SK-N-SH (cell line): Measurements from ENCODE around the gene ARHGAP26. TPM values are rescaled to one million over a fixed set of nuclear protein-coding genes. Genes with fewer than 3 reads are reported as not detected.

Experiments
- CTCF ChIA-PET: fragments of 300-600, 350-600 bp; formaldehyde crosslinking; extraction: SDS; loops from one replicate; lab custom pipeline; 2021; lab: Yijun Ruan, JAX
- POLR2A ChIA-PET: fragments of 350-600 bp; sonication (Branson Sonifier 250); formaldehyde crosslinking; extraction: SDS; loops from one replicate; lab custom pipeline; 2020; ENCODE audit warnings: antibody characterized with exemption, inconsistent platforms; lab: Yijun Ruan, JAX
- DNase-seq: peaks from one replicate; pipeline ENCODE4 v3.0.0; 2012
- H2AFZ ChIP-seq: fragments of 200-600 bp; sonication (generic); 2 replicates; pipeline ENCODE4 v1.8.1; 2016; ENCODE audit warnings: antibody characterized with exemption, mild to moderate bottlenecking, low read depth
- H3F3A ChIP-seq: fragments of 200-600 bp; sonication (generic); replicated peaks from 2 replicates; pipeline ENCODE3; 2016; ENCODE audit warnings: antibody characterized with exemption, mild to moderate bottlenecking; ENCODE audit not compliant: insufficient read depth
- H3K27ac ChIP-seq, 2 experiments: fragments of 200-500 bp in 1 of 2; fragments of 200-600 bp in 1 of 2; sonication (Bioruptor generic) in 1 of 2; sonication (generic), shearing (Covaris generic) in 1 of 2; 2 replicates each; pipeline versions ENCODE4 v1.5.1 to v1.6.1; 2014 to 2016; ENCODE audit warnings: low read depth in 2 of 2, inconsistent platforms in 1 of 2, low read length in 1 of 2, mild to moderate bottlenecking in 1 of 2, mixed read lengths in 1 of 2
- H3K27me3 ChIP-seq: fragments of 200-600 bp; sonication (generic), shearing (Covaris generic); 2 replicates; pipeline ENCODE4 v1.6.1; 2016; ENCODE audit warnings: mixed run types; ENCODE audit not compliant: insufficient read depth
- H3K36me3 ChIP-seq, 2 experiments: fragments of 200-500 bp in 1 of 2; fragments of 200-600 bp in 1 of 2; sonication (Bioruptor generic) in 1 of 2; sonication (generic) in 1 of 2; replicated peaks in 1 of 2; 2 replicates each; pipeline versions ENCODE3 to v1.5.1; 2014 to 2016; ENCODE audit warnings: low read length in 1 of 2, mild to moderate bottlenecking in 1 of 2; ENCODE audit not compliant: insufficient read depth in 2 of 2, control insufficient read depth in 1 of 2
- H3K4me1 ChIP-seq, 2 experiments: fragments of 200-500 bp in 1 of 2; fragments of 200-600 bp in 1 of 2; sonication (Bioruptor generic) in 1 of 2; sonication (generic), shearing (Covaris generic) in 1 of 2; 2 replicates each; pipeline versions ENCODE4 v1.5.1 to v1.6.1; 2014 to 2016; ENCODE audit warnings: low read depth in 1 of 2, low read length in 1 of 2, mixed run types in 1 of 2; ENCODE audit not compliant: insufficient read depth in 2 of 2, control insufficient read depth in 1 of 2
- H3K4me2 ChIP-seq: fragments of 200-600 bp; sonication (generic), shearing (Covaris generic); 2 replicates; pipeline ENCODE4 v1.6.1; 2017; ENCODE audit warnings: mixed run types
- H3K4me3 ChIP-seq, 2 experiments: fragments of 200-500 bp in 1 of 2; fragments of 200-600 bp in 1 of 2; sonication (Bioruptor generic) in 1 of 2; sonication (generic), shearing (Covaris generic) in 1 of 2; 2 replicates each; pipeline versions ENCODE4 v1.5.1 to v1.8.1; 2014 to 2016; ENCODE audit warnings: low read depth in 2 of 2, inconsistent platforms in 1 of 2, low read length in 1 of 2, mild to moderate bottlenecking in 1 of 2, mixed read lengths in 1 of 2, moderate library complexity in 1 of 2
- H3K79me2 ChIP-seq: fragments of 200-600 bp; sonication (generic); 2 replicates; pipeline ENCODE4 v1.8.1; 2017; ENCODE audit warnings: mild to moderate bottlenecking; ENCODE audit not compliant: insufficient read depth
- H3K9ac ChIP-seq: fragments of 200-600 bp; sonication (generic); 2 replicates; pipeline ENCODE4 v1.6.1; 2017; ENCODE audit warnings: mixed run types
- H3K9me2 ChIP-seq: fragments of 200-600 bp; sonication (generic); 2 replicates; pipeline ENCODE4 v1.6.1; 2017; ENCODE audit warnings: mixed run types
- H3K9me3 ChIP-seq: fragments of 200-600 bp; sonication (generic); 2 replicates; pipeline ENCODE4 v1.6.1; 2017; ENCODE audit warnings: mixed run types, mild to moderate bottlenecking, moderate library complexity
- H4K20me1 ChIP-seq: fragments of 200-600 bp; sonication (generic); 2 replicates; pipeline ENCODE4 v1.6.1; 2017; ENCODE audit warnings: mild to moderate bottlenecking, mixed run types; ENCODE audit not compliant: insufficient read depth
- CHD2 ChIP-seq: fragments of 150-350 bp; IDR thresholded peaks from 2 replicates; pipeline ENCODE4 v1.6.1; 2018; ENCODE audit warnings: low read length; ENCODE audit not compliant: partially characterized antibody
- FOXJ3 ChIP-seq: sonication (generic); formaldehyde crosslinking; IDR thresholded peaks from 2 replicates; pipeline ENCODE4 v1.5.1; 2020; ENCODE audit warnings: mild to moderate bottlenecking, missing genetic modification reagents
- FOXM1 ChIP-seq: IDR thresholded peaks from 2 replicates; pipeline ENCODE4 v1.4.0; 2012; ENCODE audit warnings: low read depth, mild to moderate bottlenecking
- POLR2AphosphoS5 ChIP-seq: IDR thresholded peaks from 2 replicates; pipeline ENCODE4 v1.6.1; 2012; ENCODE audit warnings: low read depth, low read length
- RCOR1 ChIP-seq: fragments of 150-350 bp; IDR thresholded peaks from 2 replicates; pipeline ENCODE4 v1.6.1; 2017; ENCODE audit warnings: antibody characterized with exemption, low read length
- RFX5 ChIP-seq: IDR thresholded peaks from 2 replicates; pipeline ENCODE4 v1.6.1; 2012; ENCODE audit warnings: mild to moderate bottlenecking, improper control_type of control experiment, low read length
- RXRA ChIP-seq: IDR thresholded peaks from 2 replicates; pipeline ENCODE4 v1.4.0; 2012; ENCODE audit warnings: low read depth, mild to moderate bottlenecking, borderline replicate concordance
- TCF12 ChIP-seq: IDR thresholded peaks from 2 replicates; pipeline ENCODE4 v1.4.0; 2012
- USF2 ChIP-seq: fragments of 150-350 bp; IDR thresholded peaks from 2 replicates; pipeline ENCODE4 v1.6.1; 2017; ENCODE audit warnings: antibody characterized with exemption, low read length, low read depth, borderline replicate concordance
- WGBS: methylation state at CpG from one replicate; pipeline ENCODE4 v1.1.6; 2017; ENCODE audit warnings: low lambda C conversion rate; 5-methylcytosine and 5-hydroxymethylcytosine counted together
- polyA plus RNA-seq, 3 experiments: library from polyadenylated mRNA; depleted of rRNA; stranded (reverse); fragments of >200 nt; gene quantifications; 2 replicates each; pipeline ENCODE4 v1.2.3, GENCODE V29; 2012
- TF ChIP-seq, protein P1 (sequence below): IDR thresholded peaks from 2 replicates; pipeline ENCODE4 v1.4.0; 2012; ENCODE audit warnings: low read depth, borderline replicate concordance
- TF ChIP-seq, protein P2 (sequence below): IDR thresholded peaks from 2 replicates; pipeline ENCODE4 v1.6.1; 2012; ENCODE audit warnings: mild to moderate bottlenecking, low read depth, low read length, moderate library complexity
- TF ChIP-seq, protein P3 (sequence below): IDR thresholded peaks from 2 replicates; pipeline ENCODE4 v1.4.0; 2012; ENCODE audit warnings: low read depth, borderline replicate concordance

ARHGAP26 gene
- polyA plus RNA-seq, 1 of the 3 experiments (the other 2 are of a cell fraction) = 6.1 TPM

- POLR2A ChIA-PET = no interaction called here
- Histone ChIP-seq H3K27ac (peak overlapping the region in 1 of 2 experiments; percentile 20; a peak in 1 of 4 replicates), H3K9me2 (no peaks in the 10 kb centered on the region), H3F3A (peaks cover 6% of the 10 kb centered on the region), H2AFZ (no peak overlapping the region), H3K79me2 (no peaks in the 10 kb centered on the region), H3K4me2 (no peak overlapping the region), H3K9me3 (no peaks in the 10 kb centered on the region), H3K27me3 (no peaks in the 10 kb centered on the region), H3K9ac (no peak overlapping the region), H4K20me1 (no peaks in the 10 kb centered on the region), H3K4me3 (no peak overlapping the region), H3K36me3 (no peaks in the 10 kb centered on the region), H3K4me1 (peaks cover 0 to 12% of the 10 kb centered on the region in 2 experiments; a peak in 1 of 4 replicates)
- 92% methylated on average over 4 of the region's 4 CpGs for WGBS
- TF ChIP-seq, protein P1, sequence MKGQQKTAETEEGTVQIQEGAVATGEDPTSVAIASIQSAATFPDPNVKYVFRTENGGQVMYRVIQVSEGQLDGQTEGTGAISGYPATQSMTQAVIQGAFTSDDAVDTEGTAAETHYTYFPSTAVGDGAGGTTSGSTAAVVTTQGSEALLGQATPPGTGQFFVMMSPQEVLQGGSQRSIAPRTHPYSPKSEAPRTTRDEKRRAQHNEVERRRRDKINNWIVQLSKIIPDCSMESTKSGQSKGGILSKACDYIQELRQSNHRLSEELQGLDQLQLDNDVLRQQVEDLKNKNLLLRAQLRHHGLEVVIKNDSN = no peak
- TF ChIP-seq TCF12 = no peak
- no peak for TF ChIP-seq FOXM1
- DNase-seq = no peak
- CTCF ChIA-PET = interaction anchor here (1.0 to 1.3 kb wide), 2 partner anchors 68 to 143 kb away, joined by 3 to 5 read pairs; no protein-coding TSS in a partner anchor
Measured at GRCh38 chr5:142851731-142852130, 81.6 kb downstream of the ARHGAP26 start.

DNA sequence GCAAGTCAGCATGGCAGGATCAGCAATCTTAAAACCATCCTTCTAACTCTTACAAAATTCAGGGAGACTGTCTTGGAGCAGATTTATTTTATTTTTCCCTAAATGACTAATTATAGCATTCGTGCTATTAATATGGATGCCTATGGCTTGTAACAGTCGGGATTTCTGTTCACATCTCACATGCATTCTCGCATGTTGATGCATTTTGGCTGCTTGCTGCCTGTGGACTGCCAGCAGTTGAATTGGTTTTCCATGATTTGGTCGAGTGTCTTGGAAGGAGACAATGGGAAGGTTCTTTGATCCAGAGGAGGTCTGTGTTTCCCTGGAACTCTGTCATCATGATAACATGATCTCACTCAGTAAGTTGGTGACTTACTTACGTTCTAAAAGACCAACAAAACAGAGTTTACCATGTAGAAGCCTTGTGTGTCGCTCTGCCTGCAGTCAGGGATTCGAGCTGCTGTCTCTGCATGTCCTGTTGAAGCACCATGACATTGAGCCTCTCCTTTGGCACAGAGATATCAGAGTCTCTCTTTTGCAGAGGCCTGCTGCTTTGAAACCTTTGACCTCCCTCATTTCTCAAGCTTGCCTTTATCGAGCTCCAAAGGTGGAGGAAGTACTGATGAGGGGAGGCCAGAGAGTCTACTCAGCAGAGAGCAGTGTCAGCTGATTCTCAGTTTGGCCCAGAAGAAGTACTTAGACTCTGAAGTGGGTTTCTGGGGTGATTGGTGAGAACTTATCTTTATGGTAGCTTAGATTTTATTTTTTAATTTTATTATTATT, 82.4 kb downstream of the ARHGAP26 start:
- Histone ChIP-seq H3K9me2 (no peaks in the 10 kb centered on the region), H3F3A (peaks cover 6% of the 10 kb centered on the region), H3K27me3 (no peaks in the 10 kb centered on the region), H4K20me1 (no peaks in the 10 kb centered on the region), H3K79me2 (no peaks in the 10 kb centered on the region), H2AFZ (no peak overlapping the region), H3K9me3 (no peaks in the 10 kb centered on the region), H3K36me3 (no peaks in the 10 kb centered on the region), H3K4me2 (no peak overlapping the region), H3K4me1 (peaks cover 3 to 12% of the 10 kb centered on the region in 2 experiments; a peak in 1 of 4 replicates), H3K9ac (no peak overlapping the region), H3K4me3 (no peak overlapping the region), H3K27ac (no peak overlapping the region)
- CTCF ChIA-PET = interaction anchor here (0.7 to 2.8 kb wide), 10 partner anchors 11 to 150 kb away, joined by 3 to 12 read pairs (median 4); no protein-coding TSS in a partner anchor
- TF ChIP-seq POLR2AphosphoS5 = no peak
- TF ChIP-seq RCOR1 = no peak
- TF ChIP-seq, protein P2, sequence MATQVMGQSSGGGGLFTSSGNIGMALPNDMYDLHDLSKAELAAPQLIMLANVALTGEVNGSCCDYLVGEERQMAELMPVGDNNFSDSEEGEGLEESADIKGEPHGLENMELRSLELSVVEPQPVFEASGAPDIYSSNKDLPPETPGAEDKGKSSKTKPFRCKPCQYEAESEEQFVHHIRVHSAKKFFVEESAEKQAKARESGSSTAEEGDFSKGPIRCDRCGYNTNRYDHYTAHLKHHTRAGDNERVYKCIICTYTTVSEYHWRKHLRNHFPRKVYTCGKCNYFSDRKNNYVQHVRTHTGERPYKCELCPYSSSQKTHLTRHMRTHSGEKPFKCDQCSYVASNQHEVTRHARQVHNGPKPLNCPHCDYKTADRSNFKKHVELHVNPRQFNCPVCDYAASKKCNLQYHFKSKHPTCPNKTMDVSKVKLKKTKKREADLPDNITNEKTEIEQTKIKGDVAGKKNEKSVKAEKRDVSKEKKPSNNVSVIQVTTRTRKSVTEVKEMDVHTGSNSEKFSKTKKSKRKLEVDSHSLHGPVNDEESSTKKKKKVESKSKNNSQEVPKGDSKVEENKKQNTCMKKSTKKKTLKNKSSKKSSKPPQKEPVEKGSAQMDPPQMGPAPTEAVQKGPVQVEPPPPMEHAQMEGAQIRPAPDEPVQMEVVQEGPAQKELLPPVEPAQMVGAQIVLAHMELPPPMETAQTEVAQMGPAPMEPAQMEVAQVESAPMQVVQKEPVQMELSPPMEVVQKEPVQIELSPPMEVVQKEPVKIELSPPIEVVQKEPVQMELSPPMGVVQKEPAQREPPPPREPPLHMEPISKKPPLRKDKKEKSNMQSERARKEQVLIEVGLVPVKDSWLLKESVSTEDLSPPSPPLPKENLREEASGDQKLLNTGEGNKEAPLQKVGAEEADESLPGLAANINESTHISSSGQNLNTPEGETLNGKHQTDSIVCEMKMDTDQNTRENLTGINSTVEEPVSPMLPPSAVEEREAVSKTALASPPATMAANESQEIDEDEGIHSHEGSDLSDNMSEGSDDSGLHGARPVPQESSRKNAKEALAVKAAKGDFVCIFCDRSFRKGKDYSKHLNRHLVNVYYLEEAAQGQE = no peak
- no peak for TF ChIP-seq RFX5
- TF ChIP-seq RXRA = no peak
- TF ChIP-seq CHD2 = no peak
- TF ChIP-seq USF2 = no peak
- TF ChIP-seq FOXJ3 (CRISPR knock-in tag) = no peak
- TF ChIP-seq, protein P3, sequence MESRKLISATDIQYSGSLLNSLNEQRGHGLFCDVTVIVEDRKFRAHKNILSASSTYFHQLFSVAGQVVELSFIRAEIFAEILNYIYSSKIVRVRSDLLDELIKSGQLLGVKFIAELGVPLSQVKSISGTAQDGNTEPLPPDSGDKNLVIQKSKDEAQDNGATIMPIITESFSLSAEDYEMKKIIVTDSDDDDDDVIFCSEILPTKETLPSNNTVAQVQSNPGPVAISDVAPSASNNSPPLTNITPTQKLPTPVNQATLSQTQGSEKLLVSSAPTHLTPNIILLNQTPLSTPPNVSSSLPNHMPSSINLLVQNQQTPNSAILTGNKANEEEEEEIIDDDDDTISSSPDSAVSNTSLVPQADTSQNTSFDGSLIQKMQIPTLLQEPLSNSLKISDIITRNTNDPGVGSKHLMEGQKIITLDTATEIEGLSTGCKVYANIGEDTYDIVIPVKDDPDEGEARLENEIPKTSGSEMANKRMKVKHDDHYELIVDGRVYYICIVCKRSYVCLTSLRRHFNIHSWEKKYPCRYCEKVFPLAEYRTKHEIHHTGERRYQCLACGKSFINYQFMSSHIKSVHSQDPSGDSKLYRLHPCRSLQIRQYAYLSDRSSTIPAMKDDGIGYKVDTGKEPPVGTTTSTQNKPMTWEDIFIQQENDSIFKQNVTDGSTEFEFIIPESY = no peak
- no peak for TF ChIP-seq TCF12
- 93% methylated on average over 8 of the region's 8 CpGs for WGBS
- no peak for DNase-seq
- POLR2A ChIA-PET = no interaction called here
